Measurements from ENCODE around the gene CHTF8.

CHTF8 gene

DNA sequence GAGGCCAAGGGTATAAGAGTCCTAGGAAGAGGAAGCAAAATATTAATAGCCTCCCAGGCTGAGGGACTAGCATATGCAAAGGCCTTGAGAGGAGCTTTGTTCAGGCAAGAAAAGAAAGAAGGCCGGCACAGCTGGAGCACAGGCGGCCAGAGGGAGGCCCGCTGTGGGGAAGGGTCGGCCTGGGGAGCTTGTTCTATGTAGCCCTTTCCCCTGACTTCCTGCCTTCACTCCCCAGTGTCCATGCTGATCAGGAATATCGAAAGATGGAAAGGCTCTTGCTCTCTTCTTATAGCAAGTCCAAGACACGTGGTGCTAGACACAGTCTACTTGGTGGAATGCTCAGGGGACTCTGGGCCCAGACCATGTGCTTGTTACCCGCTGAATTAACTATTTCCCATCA lies 54.3 kb downstream of the CHTF8 start:
- H3K4me3 ChIP-seq (ENCODE audit: low read depth, low read length): no peak overlapping the region
- TF ChIP-seq, protein P1, sequence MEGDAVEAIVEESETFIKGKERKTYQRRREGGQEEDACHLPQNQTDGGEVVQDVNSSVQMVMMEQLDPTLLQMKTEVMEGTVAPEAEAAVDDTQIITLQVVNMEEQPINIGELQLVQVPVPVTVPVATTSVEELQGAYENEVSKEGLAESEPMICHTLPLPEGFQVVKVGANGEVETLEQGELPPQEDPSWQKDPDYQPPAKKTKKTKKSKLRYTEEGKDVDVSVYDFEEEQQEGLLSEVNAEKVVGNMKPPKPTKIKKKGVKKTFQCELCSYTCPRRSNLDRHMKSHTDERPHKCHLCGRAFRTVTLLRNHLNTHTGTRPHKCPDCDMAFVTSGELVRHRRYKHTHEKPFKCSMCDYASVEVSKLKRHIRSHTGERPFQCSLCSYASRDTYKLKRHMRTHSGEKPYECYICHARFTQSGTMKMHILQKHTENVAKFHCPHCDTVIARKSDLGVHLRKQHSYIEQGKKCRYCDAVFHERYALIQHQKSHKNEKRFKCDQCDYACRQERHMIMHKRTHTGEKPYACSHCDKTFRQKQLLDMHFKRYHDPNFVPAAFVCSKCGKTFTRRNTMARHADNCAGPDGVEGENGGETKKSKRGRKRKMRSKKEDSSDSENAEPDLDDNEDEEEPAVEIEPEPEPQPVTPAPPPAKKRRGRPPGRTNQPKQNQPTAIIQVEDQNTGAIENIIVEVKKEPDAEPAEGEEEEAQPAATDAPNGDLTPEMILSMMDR (IDR thresholded peaks at IDR 0.05; ENCODE audit: low read depth, low read length, missing control alignments): no peak
- DNase-seq (ENCODE audit: low read depth): no peak
- in situ Hi-C loops (cut with HindIII; ENCODE audit: low sequenced_read_pairs): no loop called here

- DNase-seq (ENCODE audit: low read depth): no peak
- H3K4me3 ChIP-seq (ENCODE audit: low read depth, low read length): no peak overlapping the region
- in situ Hi-C loops (cut with HindIII; ENCODE audit: low sequenced_read_pairs): no loop called here
- TF ChIP-seq, protein P1 (IDR thresholded peaks at IDR 0.05; ENCODE audit: low read depth, low read length, missing control alignments): no peak
Observed at GRCh38 chr16:69077251-69077650, 55.1 kb downstream of the CHTF8 start.

- TF ChIP-seq, protein P1 (IDR thresholded peaks at IDR 0.05; ENCODE audit: low read depth, low read length, missing control alignments): no peak
- no peak for DNase-seq (ENCODE audit: low read depth)
- in situ Hi-C loops (cut with HindIII; ENCODE audit: low sequenced_read_pairs): no loop called here
Observed at GRCh38 chr16:69073181-69073702, 59.1 kb downstream of the CHTF8 start.

DNA sequence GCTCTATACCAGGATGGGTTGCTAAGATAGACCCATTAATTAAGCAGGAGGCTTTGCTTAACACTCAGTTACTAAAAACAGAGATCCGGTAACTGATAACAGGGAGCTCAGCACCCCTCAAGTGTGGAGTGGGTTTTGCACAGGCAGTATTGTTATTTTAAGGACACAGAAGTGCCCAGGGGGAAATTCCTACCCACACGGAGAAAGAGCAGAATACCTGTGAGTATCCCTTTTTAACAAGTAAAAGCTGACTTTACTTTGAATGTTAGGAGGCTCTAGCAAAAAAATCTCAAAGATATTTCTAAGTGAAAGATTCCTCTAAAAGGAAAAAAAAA lies 59.8 kb downstream of the CHTF8 start:
- in situ Hi-C loops (cut with HindIII; ENCODE audit: low sequenced_read_pairs): no loop called here
- TF ChIP-seq, protein P1 (IDR thresholded peaks at IDR 0.05; ENCODE audit: low read depth, low read length, missing control alignments): no peak
- no peak for DNase-seq (ENCODE audit: low read depth)
- H3K4me3 ChIP-seq (ENCODE audit: low read depth, low read length): no peak overlapping the region

More at GRCh38 chr16:69073181-69073702, 59.1 kb downstream of the CHTF8 start:
- no peak overlapping the region for H3K4me3 ChIP-seq (ENCODE audit: low read depth, low read length)

DNA sequence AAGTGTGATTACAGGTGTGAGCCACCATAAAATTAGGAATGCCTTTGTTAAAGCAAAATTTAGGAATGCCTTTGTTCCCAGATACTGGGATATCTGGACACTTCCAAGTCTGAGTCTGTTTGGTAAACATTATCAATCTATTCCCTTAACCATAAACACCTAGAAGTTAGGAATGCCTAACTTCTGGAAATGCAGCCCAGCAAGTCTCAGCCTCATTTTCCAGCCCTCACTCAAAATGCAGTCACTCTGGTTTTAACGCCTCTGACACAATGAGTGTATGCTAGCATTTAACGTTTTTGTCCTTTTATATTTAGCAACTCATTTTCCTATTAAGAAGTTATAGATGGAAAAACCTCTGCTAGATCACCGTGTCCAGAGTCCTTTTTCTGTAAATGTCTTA lies 61.4 kb downstream of the CHTF8 start:
- in situ Hi-C loops (cut with HindIII; ENCODE audit: low sequenced_read_pairs): no loop called here
- no peak overlapping the region for H3K4me3 ChIP-seq (ENCODE audit: low read depth, low read length)
- DNase-seq (ENCODE audit: low read depth): no peak
- TF ChIP-seq, protein P1 (IDR thresholded peaks at IDR 0.05; ENCODE audit: low read depth, low read length, missing control alignments): no peak

DNA sequence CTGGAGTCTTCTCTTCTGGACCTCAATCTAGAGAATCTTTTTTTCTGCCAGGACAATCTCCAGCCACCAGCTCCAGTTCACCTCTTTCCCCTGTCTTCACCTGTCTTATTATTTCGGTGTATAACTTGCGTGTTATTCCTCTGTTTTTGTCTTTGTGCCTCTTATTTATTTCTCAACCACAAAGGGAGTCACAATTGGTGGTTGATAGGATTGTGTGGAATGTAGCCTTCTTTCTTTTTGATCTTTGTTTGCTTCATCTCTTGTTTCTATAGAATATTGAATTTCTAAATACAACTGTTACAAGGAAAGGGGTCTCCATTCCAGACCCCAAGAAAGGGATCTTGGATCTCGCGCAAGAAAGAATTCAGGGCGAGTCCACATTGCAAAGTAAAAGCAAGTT lies 62.9 kb downstream of the CHTF8 start:
- in situ Hi-C loops (cut with HindIII; ENCODE audit: low sequenced_read_pairs): no loop called here
- H3K4me3 ChIP-seq (ENCODE audit: low read depth, low read length): no peak overlapping the region
- no peak for DNase-seq (ENCODE audit: low read depth)
- TF ChIP-seq, protein P1 (IDR thresholded peaks at IDR 0.05; ENCODE audit: low read depth, low read length, missing control alignments): no peak
